Measurements from ENCODE around the gene ARF1. TPM values are rescaled to one million over a fixed set of nuclear protein-coding genes. Genes with fewer than 3 reads are reported as not detected.

Gene ARF1
- total RNA-seq, 1 donor = 231 TPM

DNA sequence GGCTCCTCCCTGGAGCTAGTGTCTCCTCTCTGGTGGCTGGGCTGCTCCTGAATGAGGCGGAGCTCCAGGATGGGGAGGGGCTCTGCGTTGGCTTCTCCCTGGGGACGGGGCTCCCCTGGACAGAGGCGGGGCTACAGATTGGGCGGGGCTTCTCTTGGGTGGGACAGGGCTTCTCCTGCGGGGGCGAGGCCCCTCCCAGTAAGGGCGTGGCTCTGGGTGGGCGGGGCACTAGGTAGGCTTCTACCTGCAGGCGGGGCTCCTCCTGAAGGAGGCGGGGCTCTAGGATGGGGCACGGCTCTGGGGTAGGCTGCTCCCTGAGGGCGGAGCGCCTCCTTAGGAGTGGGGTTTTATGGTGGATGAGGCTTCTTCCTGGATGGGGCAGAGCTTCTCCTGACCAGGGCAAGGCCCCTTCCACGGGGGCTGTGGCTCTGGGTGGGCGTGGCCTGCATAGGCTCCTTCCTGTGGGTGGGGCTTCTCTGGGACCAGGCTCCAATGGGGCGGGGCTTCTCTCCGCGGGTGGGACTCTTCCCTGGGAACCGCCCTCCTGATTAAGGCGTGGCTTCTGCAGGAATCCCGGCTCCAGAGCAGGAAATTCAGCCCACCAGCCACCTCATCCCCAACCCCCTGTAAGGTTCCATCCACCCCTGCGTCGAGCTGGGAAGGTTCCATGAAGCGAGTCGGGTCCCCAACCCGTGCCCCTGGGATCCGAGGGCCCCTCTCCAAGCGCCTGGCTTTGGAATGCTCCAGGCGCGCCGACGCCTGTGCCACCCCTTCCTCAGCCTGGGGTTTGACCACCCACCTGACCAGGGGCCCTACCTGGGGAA lies 22.7 kb upstream of the ARF1 start:
- no peaks in the 10 kb centered on the region for H3K79me2 ChIP-seq (ENCODE audit: insufficient read depth, low read length)
- TF ChIP-seq, protein P1, sequence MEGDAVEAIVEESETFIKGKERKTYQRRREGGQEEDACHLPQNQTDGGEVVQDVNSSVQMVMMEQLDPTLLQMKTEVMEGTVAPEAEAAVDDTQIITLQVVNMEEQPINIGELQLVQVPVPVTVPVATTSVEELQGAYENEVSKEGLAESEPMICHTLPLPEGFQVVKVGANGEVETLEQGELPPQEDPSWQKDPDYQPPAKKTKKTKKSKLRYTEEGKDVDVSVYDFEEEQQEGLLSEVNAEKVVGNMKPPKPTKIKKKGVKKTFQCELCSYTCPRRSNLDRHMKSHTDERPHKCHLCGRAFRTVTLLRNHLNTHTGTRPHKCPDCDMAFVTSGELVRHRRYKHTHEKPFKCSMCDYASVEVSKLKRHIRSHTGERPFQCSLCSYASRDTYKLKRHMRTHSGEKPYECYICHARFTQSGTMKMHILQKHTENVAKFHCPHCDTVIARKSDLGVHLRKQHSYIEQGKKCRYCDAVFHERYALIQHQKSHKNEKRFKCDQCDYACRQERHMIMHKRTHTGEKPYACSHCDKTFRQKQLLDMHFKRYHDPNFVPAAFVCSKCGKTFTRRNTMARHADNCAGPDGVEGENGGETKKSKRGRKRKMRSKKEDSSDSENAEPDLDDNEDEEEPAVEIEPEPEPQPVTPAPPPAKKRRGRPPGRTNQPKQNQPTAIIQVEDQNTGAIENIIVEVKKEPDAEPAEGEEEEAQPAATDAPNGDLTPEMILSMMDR (IDR thresholded peaks at IDR 0.05; ENCODE audit: extremely low read depth, low read depth, low read length) = no peak
- no peaks in the 10 kb centered on the region for H3K9me3 ChIP-seq (ENCODE audit: low read depth, low read length)
- no peaks in the 10 kb centered on the region for H3K36me3 ChIP-seq (ENCODE audit: insufficient read depth, low read length)
- H4K20me1 ChIP-seq (ENCODE audit: insufficient read depth, low read length) = no peaks in the 10 kb centered on the region
- peak; percentile 82 for DNase-seq (ENCODE audit: insufficient read length, low spot score, missing footprints)
- H3K4me3 ChIP-seq (ENCODE audit: insufficient read depth, low read length) = no peak overlapping the region
- no peak overlapping the region for H3K27ac ChIP-seq (ENCODE audit: low read depth, low read length)
- peaks cover 56% of the 10 kb centered on the region for H3K27me3 ChIP-seq (ENCODE audit: insufficient read depth, low read length)
- H2AFZ ChIP-seq (ENCODE audit: low read length) = no peak overlapping the region
- no peak overlapping the region for H3K4me2 ChIP-seq (ENCODE audit: insufficient read depth, low read length)
- H3K4me1 ChIP-seq (ENCODE audit: insufficient read depth, low read length) = no peaks in the 10 kb centered on the region

DNA sequence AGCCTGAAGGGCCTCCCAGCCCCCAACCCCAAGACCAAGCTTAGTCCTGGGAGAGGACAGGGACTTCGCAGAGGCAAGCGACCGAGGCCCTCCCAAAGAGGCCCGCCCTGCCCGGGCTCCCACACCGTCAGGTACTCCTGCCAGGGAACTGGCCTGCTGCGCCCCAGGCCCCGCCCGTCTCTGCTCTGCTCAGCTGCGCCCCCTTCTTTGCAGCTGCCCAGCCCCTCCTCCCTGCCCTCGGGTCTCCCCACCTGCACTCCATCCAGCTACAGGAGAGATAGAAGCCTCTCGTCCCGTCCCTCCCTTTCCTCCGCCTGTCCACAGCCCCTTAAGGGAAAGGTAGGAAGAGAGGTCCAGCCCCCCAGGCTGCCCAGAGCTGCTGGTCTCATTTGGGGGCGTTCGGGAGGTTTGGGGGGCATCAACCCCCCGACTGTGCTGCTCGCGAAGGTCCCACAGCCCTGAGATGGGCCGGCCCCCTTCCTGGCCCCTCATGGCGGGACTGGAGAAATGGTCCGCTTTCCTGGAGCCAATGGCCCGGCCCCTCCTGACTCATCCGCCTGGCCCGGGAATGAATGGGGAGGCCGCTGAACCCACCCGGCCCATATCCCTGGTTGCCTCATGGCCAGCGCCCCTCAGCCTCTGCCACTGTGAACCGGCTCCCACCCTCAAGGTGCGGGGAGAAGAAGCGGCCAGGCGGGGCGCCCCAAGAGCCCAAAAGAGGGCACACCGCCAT lies 21.9 kb upstream of the ARF1 start:
- Histone ChIP-seq H3K4me3 (ENCODE audit: insufficient read depth, low read length) (no peak overlapping the region), H3K36me3 (ENCODE audit: insufficient read depth, low read length) (no peaks in the 10 kb centered on the region), H3K4me2 (ENCODE audit: insufficient read depth, low read length) (no peak overlapping the region), H3K9me3 (ENCODE audit: low read depth, low read length) (no peaks in the 10 kb centered on the region), H3K79me2 (ENCODE audit: insufficient read depth, low read length) (no peaks in the 10 kb centered on the region), H3K27me3 (ENCODE audit: insufficient read depth, low read length) (peaks cover 54% of the 10 kb centered on the region), H2AFZ (ENCODE audit: low read length) (no peak overlapping the region), H3K4me1 (ENCODE audit: insufficient read depth, low read length) (no peaks in the 10 kb centered on the region), H3K27ac (ENCODE audit: low read depth, low read length) (no peak overlapping the region), H4K20me1 (ENCODE audit: insufficient read depth, low read length) (no peaks in the 10 kb centered on the region)
- TF ChIP-seq, protein P1 (IDR thresholded peaks at IDR 0.05; ENCODE audit: extremely low read depth, low read depth, low read length) = no peak
- DNase-seq (ENCODE audit: insufficient read length, low spot score, missing footprints) = peak; percentile 92

DNA sequence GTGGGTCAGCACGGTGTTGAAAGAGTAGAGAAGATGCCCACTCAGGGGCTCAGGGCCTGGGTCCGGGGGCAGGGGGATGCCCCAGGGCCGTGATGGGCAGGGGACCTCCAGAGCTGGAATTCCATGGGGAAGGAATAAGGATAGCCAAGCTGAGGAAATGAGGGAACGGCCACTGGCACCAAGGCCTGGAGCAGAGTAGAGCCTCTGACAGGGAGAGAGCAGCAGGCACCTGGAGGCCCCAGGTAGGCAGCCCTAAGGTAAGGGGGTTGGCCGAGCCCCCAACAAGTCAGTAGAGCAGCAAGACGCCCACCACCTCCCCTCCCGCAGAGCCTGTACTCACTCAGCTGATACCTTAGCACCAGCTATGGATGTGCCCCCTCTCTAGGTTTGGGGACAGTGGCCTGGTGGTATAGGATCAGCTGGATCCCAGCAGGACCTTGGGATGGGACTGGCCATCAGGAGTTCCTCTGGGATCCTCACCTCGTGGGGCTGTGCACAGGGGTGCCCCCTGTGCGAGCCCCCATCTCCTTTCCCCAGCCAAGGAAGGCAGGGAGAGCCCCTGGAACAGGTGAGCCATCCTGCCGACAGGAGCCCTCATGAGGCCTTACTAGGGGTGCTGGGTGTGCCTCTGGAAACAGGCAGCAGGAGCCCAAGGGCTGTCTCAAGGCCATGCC lies 21.0 kb upstream of the ARF1 start:
- Histone ChIP-seq H2AFZ (ENCODE audit: low read length) (no peak overlapping the region), H3K27me3 (ENCODE audit: insufficient read depth, low read length) (peaks cover 47% of the 10 kb centered on the region), H3K27ac (ENCODE audit: low read depth, low read length) (no peak overlapping the region), H3K9me3 (ENCODE audit: low read depth, low read length) (no peaks in the 10 kb centered on the region), H4K20me1 (ENCODE audit: insufficient read depth, low read length) (no peaks in the 10 kb centered on the region), H3K4me3 (ENCODE audit: insufficient read depth, low read length) (no peak overlapping the region), H3K79me2 (ENCODE audit: insufficient read depth, low read length) (no peaks in the 10 kb centered on the region), H3K4me1 (ENCODE audit: insufficient read depth, low read length) (no peaks in the 10 kb centered on the region), H3K36me3 (ENCODE audit: insufficient read depth, low read length) (no peaks in the 10 kb centered on the region), H3K4me2 (ENCODE audit: insufficient read depth, low read length) (no peak overlapping the region)
- TF ChIP-seq, protein P1 (IDR thresholded peaks at IDR 0.05; ENCODE audit: extremely low read depth, low read depth, low read length) = no peak
- DNase-seq (ENCODE audit: insufficient read length, low spot score, missing footprints) = peak; percentile 74
